OCI-LY1 (cell line): ENCODE results near the gene SV2B.

Experiments
- H2AFZ ChIP-seq: fragments of 200-600 bp; sonication (generic), shearing (Covaris generic); 2 replicates; pipeline ENCODE4 v1.6.0; 2014; ENCODE audit warnings: antibody characterized with exemption, mild to moderate bottlenecking, low read length
- H3F3A ChIP-seq: fragments of 200-600 bp; sonication (generic), shearing (Covaris generic); 2 replicates; pipeline ENCODE4 v1.6.0; 2014; ENCODE audit warnings: mild to moderate bottlenecking, antibody characterized with exemption, low read length, moderate library complexity; ENCODE audit not compliant: insufficient read depth
- H3K27ac ChIP-seq: fragments of 200-600 bp; sonication (generic); 2 replicates; pipeline ENCODE4 v1.5.1; 2014; ENCODE audit warnings: low read length, mixed run types, mild to moderate bottlenecking, low read depth; ENCODE audit not compliant: poor library complexity, severe bottlenecking
- H3K27me3 ChIP-seq: fragments of 200-600 bp; sonication (generic); 2 replicates; pipeline ENCODE4 v1.6.0; 2014; ENCODE audit warnings: antibody characterized with exemption, mild to moderate bottlenecking, low read length, moderate library complexity; ENCODE audit not compliant: insufficient read depth
- H3K36me3 ChIP-seq: fragments of 200-600 bp; sonication (generic); 2 replicates; pipeline ENCODE4 v1.6.1; 2014; ENCODE audit warnings: mild to moderate bottlenecking, antibody characterized with exemption, low read length, moderate library complexity, mixed read lengths; ENCODE audit not compliant: insufficient read depth
- H3K4me1 ChIP-seq: fragments of 200-600 bp; sonication (generic); 2 replicates; pipeline ENCODE4 v1.5.1; 2014; ENCODE audit warnings: mild to moderate bottlenecking, low read length, moderate library complexity; ENCODE audit not compliant: insufficient read depth, severe bottlenecking
- H3K4me2 ChIP-seq: fragments of 200-600 bp; sonication (generic), shearing (Covaris generic); 2 replicates; pipeline ENCODE4 v1.6.1; 2014; ENCODE audit warnings: low read length
- H3K4me3 ChIP-seq: fragments of 200-600 bp; sonication (generic); 2 replicates; pipeline ENCODE4 v1.5.1; 2014; ENCODE audit warnings: low read length, low read depth, mild to moderate bottlenecking, mixed read lengths; ENCODE audit not compliant: poor library complexity, severe bottlenecking
- H3K79me2 ChIP-seq: fragments of 200-600 bp; shearing (Covaris generic); 2 replicates; pipeline ENCODE4 v1.6.1; 2016; ENCODE audit warnings: mixed run types, low read length, mixed read lengths; ENCODE audit not compliant: insufficient read depth
- H3K9ac ChIP-seq: fragments of 200-600 bp; sonication (generic), shearing (Covaris generic); 2 replicates; pipeline ENCODE4 v1.6.1; 2014; ENCODE audit warnings: mild to moderate bottlenecking, low read length, mixed read lengths
- H3K9me2 ChIP-seq: fragments of 200-600 bp; sonication (generic), shearing (Covaris generic); 2 replicates; pipeline ENCODE4 v1.6.1; 2014; ENCODE audit warnings: low read depth, mild to moderate bottlenecking, low read length, mixed read lengths
- H3K9me3 ChIP-seq: fragments of 200-600 bp; shearing (Covaris generic); 2 replicates; pipeline ENCODE4 v1.6.1; 2014; ENCODE audit warnings: low read length, mixed read lengths
- H4K20me1 ChIP-seq: fragments of 200-600 bp; sonication (generic), shearing (Covaris generic); 2 replicates; pipeline ENCODE4 v1.6.0; 2016; ENCODE audit warnings: mild to moderate bottlenecking, low read length; ENCODE audit not compliant: insufficient read depth
- EZH2 ChIP-seq: fragments of 200-600 bp; sonication (generic), shearing (Covaris generic); IDR thresholded peaks from 2 replicates; pipeline ENCODE4 v1.8.0; 2017; ENCODE audit warnings: borderline replicate concordance, mixed run types, mild to moderate bottlenecking, antibody characterized with exemption, low read length, moderate library complexity, mixed read lengths
- TF ChIP-seq, protein P1 (sequence below): fragments of 200-600 bp; sonication (generic), shearing (Covaris generic); IDR thresholded peaks from 2 replicates; pipeline ENCODE4 v1.5.1; 2017; ENCODE audit warnings: mild to moderate bottlenecking, antibody characterized with exemption, low read length, moderate library complexity, mixed read lengths

Gene SV2B

DNA sequence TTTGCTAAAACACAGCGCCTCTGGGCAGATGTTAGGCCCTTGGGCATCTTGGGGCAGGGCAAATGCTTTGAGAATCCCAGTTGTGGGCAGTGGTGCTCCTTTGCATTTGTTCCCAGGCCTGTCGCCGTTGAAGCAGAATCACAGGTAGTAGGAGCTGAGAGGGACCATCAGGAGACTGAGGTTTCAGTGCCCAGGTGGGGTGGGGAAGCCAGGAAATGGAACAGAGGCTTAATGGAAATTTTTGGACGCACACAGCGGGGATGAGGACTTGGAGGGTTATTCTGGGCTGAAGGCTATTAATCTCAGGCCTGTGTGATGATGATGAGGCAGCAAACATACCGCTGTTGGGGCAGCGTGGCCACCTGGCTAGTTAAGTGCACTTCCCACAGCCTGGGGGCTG, 99.5 kb downstream of the SV2B start:
- Histone ChIP-seq H3K4me3 (no peak overlapping the region), H3K27ac (no peak overlapping the region), H3K9ac (no peak overlapping the region), H4K20me1 (no peaks in the 10 kb centered on the region), H3K36me3 (no peaks in the 10 kb centered on the region), H3K79me2 (no peaks in the 10 kb centered on the region), H2AFZ (no peak overlapping the region), H3K9me2 (no peaks in the 10 kb centered on the region), H3K4me1 (no peaks in the 10 kb centered on the region), H3K27me3 (no peaks in the 10 kb centered on the region), H3K4me2 (no peak overlapping the region), H3F3A (no peaks in the 10 kb centered on the region), H3K9me3 (no peaks in the 10 kb centered on the region)
- TF ChIP-seq, protein P1, sequence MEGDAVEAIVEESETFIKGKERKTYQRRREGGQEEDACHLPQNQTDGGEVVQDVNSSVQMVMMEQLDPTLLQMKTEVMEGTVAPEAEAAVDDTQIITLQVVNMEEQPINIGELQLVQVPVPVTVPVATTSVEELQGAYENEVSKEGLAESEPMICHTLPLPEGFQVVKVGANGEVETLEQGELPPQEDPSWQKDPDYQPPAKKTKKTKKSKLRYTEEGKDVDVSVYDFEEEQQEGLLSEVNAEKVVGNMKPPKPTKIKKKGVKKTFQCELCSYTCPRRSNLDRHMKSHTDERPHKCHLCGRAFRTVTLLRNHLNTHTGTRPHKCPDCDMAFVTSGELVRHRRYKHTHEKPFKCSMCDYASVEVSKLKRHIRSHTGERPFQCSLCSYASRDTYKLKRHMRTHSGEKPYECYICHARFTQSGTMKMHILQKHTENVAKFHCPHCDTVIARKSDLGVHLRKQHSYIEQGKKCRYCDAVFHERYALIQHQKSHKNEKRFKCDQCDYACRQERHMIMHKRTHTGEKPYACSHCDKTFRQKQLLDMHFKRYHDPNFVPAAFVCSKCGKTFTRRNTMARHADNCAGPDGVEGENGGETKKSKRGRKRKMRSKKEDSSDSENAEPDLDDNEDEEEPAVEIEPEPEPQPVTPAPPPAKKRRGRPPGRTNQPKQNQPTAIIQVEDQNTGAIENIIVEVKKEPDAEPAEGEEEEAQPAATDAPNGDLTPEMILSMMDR, result no peak
- TF ChIP-seq EZH2, result no peak

GRCh38 chr15:91200101-91200754, 100.2 kb downstream of the SV2B start:
- H3K27me3 ChIP-seq, result no peaks in the 10 kb centered on the region
- no peak overlapping the region for H2AFZ ChIP-seq
- H3K4me2 ChIP-seq, result no peak overlapping the region
- H3K9ac ChIP-seq, result no peak overlapping the region
- no peaks in the 10 kb centered on the region for H3K36me3 ChIP-seq
- H3K4me3 ChIP-seq, result no peak overlapping the region
- H3K27ac ChIP-seq, result no peak overlapping the region
- no peaks in the 10 kb centered on the region for H3K9me3 ChIP-seq
- no peaks in the 10 kb centered on the region for H4K20me1 ChIP-seq
- H3K79me2 ChIP-seq, result no peaks in the 10 kb centered on the region
- H3F3A ChIP-seq, result no peaks in the 10 kb centered on the region
- TF ChIP-seq, protein P1, result no peak
- no peaks in the 10 kb centered on the region for H3K9me2 ChIP-seq
- no peaks in the 10 kb centered on the region for H3K4me1 ChIP-seq

- Histone ChIP-seq H4K20me1 (no peaks in the 10 kb centered on the region), H3K9me3 (no peaks in the 10 kb centered on the region), H3K27ac (no peak overlapping the region), H2AFZ (no peak overlapping the region), H3K36me3 (no peaks in the 10 kb centered on the region), H3K9ac (no peak overlapping the region), H3K4me2 (no peak overlapping the region), H3K4me3 (no peak overlapping the region), H3K27me3 (no peaks in the 10 kb centered on the region), H3K79me2 (no peaks in the 10 kb centered on the region), H3K9me2 (no peaks in the 10 kb centered on the region), H3F3A (no peaks in the 10 kb centered on the region), H3K4me1 (no peaks in the 10 kb centered on the region)
- TF ChIP-seq EZH2, result no peak
- TF ChIP-seq, protein P1, result no peak
These were observed 102.5 kb downstream of the SV2B start for GRCh38 chr15:91202510-91203102.
